ENCODE results near the gene SMG6. TPM values are rescaled to one million over a fixed set of nuclear protein-coding genes. Genes with fewer than 3 reads are reported as not detected.

Gene SMG6
- total and polyA plus RNA-seq, 2 of the 8 experiments (the other 6 are each of a cell fraction or from before 2014, with no cell fraction given) = 18.5 to 25.2 TPM

DNA sequence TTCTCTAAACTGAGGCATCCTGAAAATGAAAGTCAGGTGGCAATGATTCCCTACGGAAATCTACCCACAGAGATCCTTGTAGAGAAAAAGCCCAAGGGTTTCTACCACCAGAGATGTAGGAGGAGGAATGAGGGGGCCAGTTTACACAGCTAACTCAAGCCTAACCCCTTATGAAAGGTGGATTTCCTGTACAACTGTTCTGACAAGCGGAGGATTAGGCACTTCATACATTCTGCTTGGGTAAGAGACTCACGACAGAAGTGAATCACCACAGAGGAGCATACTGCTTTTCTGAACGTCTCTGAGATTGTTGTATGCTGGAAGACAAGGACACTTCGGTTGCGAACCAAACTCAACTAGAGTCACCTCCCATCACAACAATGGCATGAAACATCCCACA is 72.7 kb downstream of the SMG6 start (continued):
- TF ChIP-seq, protein P1, sequence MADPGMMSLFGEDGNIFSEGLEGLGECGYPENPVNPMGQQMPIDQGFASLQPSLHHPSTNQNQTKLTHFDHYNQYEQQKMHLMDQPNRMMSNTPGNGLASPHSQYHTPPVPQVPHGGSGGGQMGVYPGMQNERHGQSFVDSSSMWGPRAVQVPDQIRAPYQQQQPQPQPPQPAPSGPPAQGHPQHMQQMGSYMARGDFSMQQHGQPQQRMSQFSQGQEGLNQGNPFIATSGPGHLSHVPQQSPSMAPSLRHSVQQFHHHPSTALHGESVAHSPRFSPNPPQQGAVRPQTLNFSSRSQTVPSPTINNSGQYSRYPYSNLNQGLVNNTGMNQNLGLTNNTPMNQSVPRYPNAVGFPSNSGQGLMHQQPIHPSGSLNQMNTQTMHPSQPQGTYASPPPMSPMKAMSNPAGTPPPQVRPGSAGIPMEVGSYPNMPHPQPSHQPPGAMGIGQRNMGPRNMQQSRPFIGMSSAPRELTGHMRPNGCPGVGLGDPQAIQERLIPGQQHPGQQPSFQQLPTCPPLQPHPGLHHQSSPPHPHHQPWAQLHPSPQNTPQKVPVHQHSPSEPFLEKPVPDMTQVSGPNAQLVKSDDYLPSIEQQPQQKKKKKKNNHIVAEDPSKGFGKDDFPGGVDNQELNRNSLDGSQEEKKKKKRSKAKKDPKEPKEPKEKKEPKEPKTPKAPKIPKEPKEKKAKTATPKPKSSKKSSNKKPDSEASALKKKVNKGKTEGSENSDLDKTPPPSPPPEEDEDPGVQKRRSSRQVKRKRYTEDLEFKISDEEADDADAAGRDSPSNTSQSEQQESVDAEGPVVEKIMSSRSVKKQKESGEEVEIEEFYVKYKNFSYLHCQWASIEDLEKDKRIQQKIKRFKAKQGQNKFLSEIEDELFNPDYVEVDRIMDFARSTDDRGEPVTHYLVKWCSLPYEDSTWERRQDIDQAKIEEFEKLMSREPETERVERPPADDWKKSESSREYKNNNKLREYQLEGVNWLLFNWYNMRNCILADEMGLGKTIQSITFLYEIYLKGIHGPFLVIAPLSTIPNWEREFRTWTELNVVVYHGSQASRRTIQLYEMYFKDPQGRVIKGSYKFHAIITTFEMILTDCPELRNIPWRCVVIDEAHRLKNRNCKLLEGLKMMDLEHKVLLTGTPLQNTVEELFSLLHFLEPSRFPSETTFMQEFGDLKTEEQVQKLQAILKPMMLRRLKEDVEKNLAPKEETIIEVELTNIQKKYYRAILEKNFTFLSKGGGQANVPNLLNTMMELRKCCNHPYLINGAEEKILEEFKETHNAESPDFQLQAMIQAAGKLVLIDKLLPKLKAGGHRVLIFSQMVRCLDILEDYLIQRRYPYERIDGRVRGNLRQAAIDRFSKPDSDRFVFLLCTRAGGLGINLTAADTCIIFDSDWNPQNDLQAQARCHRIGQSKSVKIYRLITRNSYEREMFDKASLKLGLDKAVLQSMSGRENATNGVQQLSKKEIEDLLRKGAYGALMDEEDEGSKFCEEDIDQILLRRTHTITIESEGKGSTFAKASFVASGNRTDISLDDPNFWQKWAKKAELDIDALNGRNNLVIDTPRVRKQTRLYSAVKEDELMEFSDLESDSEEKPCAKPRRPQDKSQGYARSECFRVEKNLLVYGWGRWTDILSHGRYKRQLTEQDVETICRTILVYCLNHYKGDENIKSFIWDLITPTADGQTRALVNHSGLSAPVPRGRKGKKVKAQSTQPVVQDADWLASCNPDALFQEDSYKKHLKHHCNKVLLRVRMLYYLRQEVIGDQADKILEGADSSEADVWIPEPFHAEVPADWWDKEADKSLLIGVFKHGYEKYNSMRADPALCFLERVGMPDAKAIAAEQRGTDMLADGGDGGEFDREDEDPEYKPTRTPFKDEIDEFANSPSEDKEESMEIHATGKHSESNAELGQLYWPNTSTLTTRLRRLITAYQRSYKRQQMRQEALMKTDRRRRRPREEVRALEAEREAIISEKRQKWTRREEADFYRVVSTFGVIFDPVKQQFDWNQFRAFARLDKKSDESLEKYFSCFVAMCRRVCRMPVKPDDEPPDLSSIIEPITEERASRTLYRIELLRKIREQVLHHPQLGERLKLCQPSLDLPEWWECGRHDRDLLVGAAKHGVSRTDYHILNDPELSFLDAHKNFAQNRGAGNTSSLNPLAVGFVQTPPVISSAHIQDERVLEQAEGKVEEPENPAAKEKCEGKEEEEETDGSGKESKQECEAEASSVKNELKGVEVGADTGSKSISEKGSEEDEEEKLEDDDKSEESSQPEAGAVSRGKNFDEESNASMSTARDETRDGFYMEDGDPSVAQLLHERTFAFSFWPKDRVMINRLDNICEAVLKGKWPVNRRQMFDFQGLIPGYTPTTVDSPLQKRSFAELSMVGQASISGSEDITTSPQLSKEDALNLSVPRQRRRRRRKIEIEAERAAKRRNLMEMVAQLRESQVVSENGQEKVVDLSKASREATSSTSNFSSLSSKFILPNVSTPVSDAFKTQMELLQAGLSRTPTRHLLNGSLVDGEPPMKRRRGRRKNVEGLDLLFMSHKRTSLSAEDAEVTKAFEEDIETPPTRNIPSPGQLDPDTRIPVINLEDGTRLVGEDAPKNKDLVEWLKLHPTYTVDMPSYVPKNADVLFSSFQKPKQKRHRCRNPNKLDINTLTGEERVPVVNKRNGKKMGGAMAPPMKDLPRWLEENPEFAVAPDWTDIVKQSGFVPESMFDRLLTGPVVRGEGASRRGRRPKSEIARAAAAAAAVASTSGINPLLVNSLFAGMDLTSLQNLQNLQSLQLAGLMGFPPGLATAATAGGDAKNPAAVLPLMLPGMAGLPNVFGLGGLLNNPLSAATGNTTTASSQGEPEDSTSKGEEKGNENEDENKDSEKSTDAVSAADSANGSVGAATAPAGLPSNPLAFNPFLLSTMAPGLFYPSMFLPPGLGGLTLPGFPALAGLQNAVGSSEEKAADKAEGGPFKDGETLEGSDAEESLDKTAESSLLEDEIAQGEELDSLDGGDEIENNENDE (IDR thresholded peaks at IDR 0.05; ENCODE audit: insufficient replicate concordance, low read length) = no peak
- no peak for TF ChIP-seq JUN (IDR thresholded peaks at IDR 0.05; ENCODE audit: low read depth, low read length)
- TF ChIP-seq POLR2A (IDR thresholded peaks at IDR 0.05; ENCODE audit: control extremely low read depth in 1 of 2, low read depth in 2 of 2, low read length in 2 of 2) = no peak
- no peak for TF ChIP-seq BACH1 (IDR thresholded peaks at IDR 0.05; ENCODE audit: low read length)
- no peak for TF ChIP-seq E2F6 (IDR thresholded peaks at IDR 0.05)
- no peak for TF ChIP-seq CEBPB (IDR thresholded peaks at IDR 0.05; ENCODE audit: low read depth, low read length)
- TF ChIP-seq POU5F1 (IDR thresholded peaks at IDR 0.05; ENCODE audit: low read depth, low read length) = no peak
- TF ChIP-seq EP300 (IDR thresholded peaks at IDR 0.05; ENCODE audit: borderline replicate concordance in 1 of 2, low read depth in 2 of 2, low read length in 2 of 2) = no peak
- no peak for TF ChIP-seq FOSL1 (IDR thresholded peaks at IDR 0.05; ENCODE audit: insufficient read depth, low read depth, low read length)
- no peak for TF ChIP-seq NRF1 (IDR thresholded peaks at IDR 0.05; ENCODE audit: low read depth, low read length)
- no peak for TF ChIP-seq RAD21 (IDR thresholded peaks at IDR 0.05 in 1 of 2, conservative IDR thresholded peaks at IDR 0.05 in 1 of 2; ENCODE audit: low read depth in 2 of 2, low read length in 2 of 2)
- TF ChIP-seq BCL11A (IDR thresholded peaks at IDR 0.05; ENCODE audit: low read depth in 2 of 2, low read length in 2 of 2) = no peak
